SK-N-SH (cell line): ENCODE measurements around the gene PCNX4.
A peak's percentile ranks its signal among the peaks of the same experiment; 100 is the strongest.

Source experiments
- CTCF ChIP-seq: fragments of 200-600 bp; sonication (generic); IDR thresholded peaks from 2 replicates; pipeline ENCODE4 v1.6.1; 2017; ENCODE audit warnings: antibody characterized with exemption, mild to moderate bottlenecking, moderate library complexity
- EP300 ChIP-seq, 2 experiments: IDR thresholded peaks; 2 replicates each; pipeline versions ENCODE4 v1.4.0 to v1.6.1; 2012; ENCODE audit warnings: borderline replicate concordance in 1 of 2, low read depth in 1 of 2, low read length in 1 of 2
- EZH2phosphoT487 ChIP-seq: fragments of 200-600 bp; sonication (generic); IDR thresholded peaks from 2 replicates; pipeline ENCODE4 v1.6.1; 2017; ENCODE audit warnings: low read depth, mixed run types, mild to moderate bottlenecking, antibody characterized with exemption, moderate library complexity, borderline replicate concordance
- FOXJ3 ChIP-seq: sonication (generic); formaldehyde crosslinking; IDR thresholded peaks from 2 replicates; pipeline ENCODE4 v1.5.1; 2020; ENCODE audit warnings: mild to moderate bottlenecking, missing genetic modification reagents
- NFIC ChIP-seq: IDR thresholded peaks from 2 replicates; pipeline ENCODE4 v1.4.0; 2012; ENCODE audit warnings: borderline replicate concordance
- PBX3 ChIP-seq: IDR thresholded peaks from 2 replicates; pipeline ENCODE4; 2012
- POLR2AphosphoS5 ChIP-seq: IDR thresholded peaks from 2 replicates; pipeline ENCODE4 v1.6.1; 2012; ENCODE audit warnings: low read depth, low read length
- REST ChIP-seq: IDR thresholded peaks from 2 replicates; pipeline ENCODE4 v1.6.1; 2012; ENCODE audit warnings: mild to moderate bottlenecking, low read depth, low read length, moderate library complexity
- RXRA ChIP-seq: IDR thresholded peaks from 2 replicates; pipeline ENCODE4 v1.4.0; 2012; ENCODE audit warnings: low read depth, mild to moderate bottlenecking, borderline replicate concordance
- TAF1 ChIP-seq: IDR thresholded peaks from 2 replicates; pipeline ENCODE4 v1.6.1; 2012; ENCODE audit warnings: low read depth, mild to moderate bottlenecking, low read length, moderate library complexity, borderline replicate concordance
- TEAD4 ChIP-seq: IDR thresholded peaks from 2 replicates; pipeline ENCODE4 v1.4.0; 2012; ENCODE audit warnings: mild to moderate bottlenecking, borderline replicate concordance; ENCODE audit not compliant: insufficient read depth
- YY1 ChIP-seq: IDR thresholded peaks from 2 replicates; pipeline ENCODE4 v1.4.0; 2012; ENCODE audit warnings: low read depth, mild to moderate bottlenecking

- TF ChIP-seq CTCF (peak; percentile 28; the same call in 1 of the 2 replicates), FOXJ3 (CRISPR knock-in tag) (no peak), YY1 (no peak), PBX3 (no peak), REST (no peak), EP300 (IDR thresholded peaks at IDR 0.05; ENCODE audit: borderline replicate concordance in 1 of 2, low read depth in 1 of 2, low read length in 1 of 2) (no peak), POLR2AphosphoS5 (peak; percentile 67), NFIC (no peak; the same call in 1 of the 2 replicates), TAF1 (peak; percentile 73; the same call in 1 of the 2 replicates), RXRA (no peak), EZH2phosphoT487 (no peak), TEAD4 (no peak)
These were observed 73.2 kb downstream of the PCNX4 start, which contains the start of gene DHRS7 for GRCh38 chr14:60164712-60165546.
